SU-DHL-6 (cell line): ENCODE data around the gene PPP2R2B.

Experiments used
- H2AFZ ChIP-seq: fragments of 200-600 bp; sonication (generic); 2 replicates; pipeline ENCODE4 v1.6.1; 2014; ENCODE audit warnings: low read depth, mild to moderate bottlenecking, moderate library complexity, mixed read lengths, antibody characterized with exemption, low read length; ENCODE audit not compliant: severe bottlenecking
- H3F3A ChIP-seq: fragments of 200-600 bp; shearing (Covaris generic); 2 replicates; pipeline ENCODE4 v1.6.0; 2016; ENCODE audit warnings: antibody characterized with exemption, mild to moderate bottlenecking; ENCODE audit not compliant: insufficient read depth
- H3K27ac ChIP-seq: fragments of 200-600 bp; sonication (generic); 2 replicates; pipeline ENCODE4 v1.5.1; 2016; ENCODE audit warnings: low read depth, mild to moderate bottlenecking, low read length, moderate library complexity, mixed read lengths
- H3K27me3 ChIP-seq: fragments of 200-600 bp; sonication (generic), shearing (Covaris generic); 2 replicates; pipeline ENCODE4 v1.6.0; 2014; ENCODE audit warnings: mild to moderate bottlenecking, low read length
- H3K36me3 ChIP-seq: fragments of 200-600 bp; sonication (generic); 2 replicates; pipeline ENCODE4 v1.6.1; 2014; ENCODE audit warnings: mild to moderate bottlenecking, low read length, mixed read lengths
- H3K4me2 ChIP-seq: fragments of 300-600, 200-600 bp; shearing (Covaris generic), sonication (generic); 2 replicates; pipeline ENCODE4 v1.6.0; 2014; ENCODE audit warnings: low read length, low read depth, mild to moderate bottlenecking; ENCODE audit not compliant: poor library complexity, severe bottlenecking
- H3K4me3 ChIP-seq: fragments of 200-600 bp; sonication (generic); 2 replicates; pipeline ENCODE4 v1.5.1; 2014; ENCODE audit warnings: antibody characterized with exemption, low read length, mild to moderate bottlenecking, mixed read lengths; ENCODE audit not compliant: insufficient read depth, poor library complexity, severe bottlenecking
- H3K79me2 ChIP-seq: fragments of 200-600 bp; sonication (generic); 2 replicates; pipeline ENCODE4 v1.6.1; 2014; ENCODE audit warnings: mild to moderate bottlenecking, low read length, moderate library complexity; ENCODE audit not compliant: insufficient read depth
- H3K9ac ChIP-seq: fragments of 200-600 bp; sonication (generic); 2 replicates; pipeline ENCODE4 v1.7.0; 2014; ENCODE audit warnings: mild to moderate bottlenecking, low read length
- H3K9me2 ChIP-seq: fragments of 200-600 bp; sonication (generic); replicated peaks from 2 replicates; pipeline ENCODE4 v1.6.1; 2014; ENCODE audit warnings: low read length; ENCODE audit not compliant: insufficient read depth
- H3K9me3 ChIP-seq: fragments of 200-600 bp; sonication (generic); 2 replicates; pipeline ENCODE4 v1.6.1; 2014; ENCODE audit warnings: low read length, mixed read lengths; ENCODE audit not compliant: insufficient read depth
- H4K20me1 ChIP-seq: fragments of 200-600 bp; sonication (generic); 2 replicates; pipeline ENCODE4 v1.6.1; 2014; ENCODE audit warnings: low read depth, mild to moderate bottlenecking, antibody characterized with exemption, low read length, moderate library complexity, mixed read lengths
- EZH2phosphoT487 ChIP-seq: fragments of 200-600 bp; sonication (generic), shearing (Covaris generic); conservative IDR thresholded peaks from 2 replicates; pipeline ENCODE4 v1.6.1; 2018; ENCODE audit warnings: mild to moderate bottlenecking, antibody characterized with exemption, low read length, moderate library complexity, mixed read lengths
- TF ChIP-seq, protein P1 (sequence below): fragments of 200-600 bp; sonication (generic); IDR thresholded peaks from one replicate; pipeline ENCODE4 v1.5.1; 2017; ENCODE audit warnings: antibody characterized with exemption, mild to moderate bottlenecking, low read length, moderate library complexity; ENCODE audit not compliant: insufficient read depth, poor library complexity, severe bottlenecking

The PPP2R2B gene

DNA sequence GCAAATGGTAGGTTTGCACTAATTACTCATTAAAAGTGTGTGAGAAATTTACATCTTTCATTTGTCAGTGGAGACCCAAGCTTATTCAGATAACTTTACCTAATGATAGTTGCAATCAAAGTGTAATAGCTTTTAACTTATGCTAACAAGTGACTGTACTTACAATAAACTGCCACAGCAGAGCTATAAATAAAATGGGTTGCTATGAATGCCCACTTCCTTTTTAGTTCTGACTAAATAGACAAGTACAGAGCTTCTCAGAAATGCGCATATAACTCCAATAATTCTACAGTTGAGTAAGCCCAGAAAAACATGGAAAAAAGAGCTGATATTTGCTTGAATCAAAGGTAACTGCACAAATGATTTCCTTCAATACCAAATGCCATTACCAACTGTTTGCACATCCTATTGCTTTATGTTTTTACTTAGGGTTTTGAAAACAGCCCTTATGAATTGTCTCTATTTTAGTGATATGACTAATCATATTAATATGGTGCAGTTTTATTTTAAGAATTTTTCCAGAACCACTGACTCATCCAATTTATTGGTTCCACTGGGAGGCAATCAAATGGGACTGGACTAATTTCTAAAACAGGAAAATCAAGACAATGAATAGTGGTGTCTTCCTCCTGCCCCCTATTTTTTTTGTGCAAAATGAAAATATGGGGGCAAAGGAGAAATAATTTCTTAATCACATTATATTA, 84.1 kb downstream of the PPP2R2B start:
- H3K27me3 ChIP-seq: no peaks in the 10 kb centered on the region
- no peak overlapping the region for H3K4me2 ChIP-seq
- H3K4me3 ChIP-seq: no peak overlapping the region
- no peak overlapping the region for H2AFZ ChIP-seq
- no peaks in the 10 kb centered on the region for H3F3A ChIP-seq
- no peak overlapping the region for H3K27ac ChIP-seq
- no peaks in the 10 kb centered on the region for H4K20me1 ChIP-seq
- H3K9me2 ChIP-seq: no peaks in the 10 kb centered on the region
- no peak for TF ChIP-seq EZH2phosphoT487
- TF ChIP-seq, protein P1, sequence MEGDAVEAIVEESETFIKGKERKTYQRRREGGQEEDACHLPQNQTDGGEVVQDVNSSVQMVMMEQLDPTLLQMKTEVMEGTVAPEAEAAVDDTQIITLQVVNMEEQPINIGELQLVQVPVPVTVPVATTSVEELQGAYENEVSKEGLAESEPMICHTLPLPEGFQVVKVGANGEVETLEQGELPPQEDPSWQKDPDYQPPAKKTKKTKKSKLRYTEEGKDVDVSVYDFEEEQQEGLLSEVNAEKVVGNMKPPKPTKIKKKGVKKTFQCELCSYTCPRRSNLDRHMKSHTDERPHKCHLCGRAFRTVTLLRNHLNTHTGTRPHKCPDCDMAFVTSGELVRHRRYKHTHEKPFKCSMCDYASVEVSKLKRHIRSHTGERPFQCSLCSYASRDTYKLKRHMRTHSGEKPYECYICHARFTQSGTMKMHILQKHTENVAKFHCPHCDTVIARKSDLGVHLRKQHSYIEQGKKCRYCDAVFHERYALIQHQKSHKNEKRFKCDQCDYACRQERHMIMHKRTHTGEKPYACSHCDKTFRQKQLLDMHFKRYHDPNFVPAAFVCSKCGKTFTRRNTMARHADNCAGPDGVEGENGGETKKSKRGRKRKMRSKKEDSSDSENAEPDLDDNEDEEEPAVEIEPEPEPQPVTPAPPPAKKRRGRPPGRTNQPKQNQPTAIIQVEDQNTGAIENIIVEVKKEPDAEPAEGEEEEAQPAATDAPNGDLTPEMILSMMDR: no peak
- no peaks in the 10 kb centered on the region for H3K9me3 ChIP-seq
- no peaks in the 10 kb centered on the region for H3K36me3 ChIP-seq
- H3K79me2 ChIP-seq: no peaks in the 10 kb centered on the region
- H3K9ac ChIP-seq: no peak overlapping the region

DNA sequence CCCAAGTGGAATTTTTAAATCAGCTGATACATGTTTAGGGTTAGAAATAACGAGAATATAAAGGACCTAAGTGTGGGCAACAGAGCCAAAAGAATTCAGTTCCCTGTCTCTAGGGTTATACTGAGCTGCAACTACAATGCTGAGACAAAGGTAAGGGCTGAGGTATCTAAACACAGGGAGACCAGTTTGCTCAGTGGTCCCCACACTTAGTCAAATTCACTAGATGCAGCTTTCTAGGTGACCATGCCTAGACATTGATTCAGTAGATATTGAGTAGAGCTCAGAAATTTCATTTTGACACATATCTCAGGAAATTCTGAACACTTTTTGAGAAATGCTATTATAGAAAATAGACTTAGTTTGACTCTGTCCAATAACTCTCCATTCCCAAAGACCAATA, 84.8 kb downstream of the PPP2R2B start:
- Histone ChIP-seq H2AFZ (no peak overlapping the region), H3K4me3 (no peak overlapping the region), H3F3A (no peaks in the 10 kb centered on the region), H3K27ac (no peak overlapping the region), H3K27me3 (no peaks in the 10 kb centered on the region), H3K9ac (no peak overlapping the region), H3K36me3 (no peaks in the 10 kb centered on the region), H3K9me3 (no peaks in the 10 kb centered on the region), H3K4me2 (no peak overlapping the region), H3K79me2 (no peaks in the 10 kb centered on the region), H4K20me1 (no peaks in the 10 kb centered on the region), H3K9me2 (no peaks in the 10 kb centered on the region)
- no peak for TF ChIP-seq EZH2phosphoT487
- TF ChIP-seq, protein P1: no peak

DNA sequence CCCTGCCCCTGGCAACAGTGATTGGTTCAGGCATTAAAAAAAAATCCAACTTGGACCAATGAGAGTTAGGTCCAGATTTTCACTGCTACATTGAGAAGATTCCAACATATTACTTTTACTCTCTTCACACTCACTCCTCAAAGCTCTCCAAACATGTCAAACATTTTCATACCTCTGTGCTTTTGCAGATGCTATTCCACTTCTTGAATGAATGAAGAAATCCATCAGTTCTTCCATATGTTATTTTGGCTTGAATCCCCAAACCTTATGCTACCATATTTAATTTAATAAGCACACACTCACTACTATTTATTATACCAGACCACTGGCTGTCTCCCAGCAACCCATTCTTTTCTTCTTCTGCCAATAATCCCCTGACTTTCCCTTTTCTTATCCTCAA, 87.1 kb downstream of the PPP2R2B start:
- Histone ChIP-seq H3K79me2 (no peaks in the 10 kb centered on the region), H3K4me3 (no peak overlapping the region), H4K20me1 (no peaks in the 10 kb centered on the region), H3F3A (no peaks in the 10 kb centered on the region), H3K4me2 (no peak overlapping the region), H3K9me3 (no peaks in the 10 kb centered on the region), H3K9me2 (no peaks in the 10 kb centered on the region), H3K9ac (no peak overlapping the region), H3K27me3 (no peaks in the 10 kb centered on the region), H3K27ac (no peak overlapping the region), H3K36me3 (no peaks in the 10 kb centered on the region), H2AFZ (no peak overlapping the region)
- TF ChIP-seq, protein P1: no peak
- no peak for TF ChIP-seq EZH2phosphoT487
